ENCODE data around the gene MTA1.

Gene MTA1

GRCh38 chr14:105471823-105472485, 52.3 kb downstream of the MTA1 start:
- no peak overlapping the region for H3K4me3 ChIP-seq (ENCODE audit: low read depth, low read length)
- no peak for DNase-seq (ENCODE audit: low read depth)
- TF ChIP-seq CTCF (IDR thresholded peaks at IDR 0.05; ENCODE audit: low read depth, low read length, missing control alignments): no peak

- TF ChIP-seq CTCF (IDR thresholded peaks at IDR 0.05; ENCODE audit: low read depth, low read length, missing control alignments): no peak
- H3K4me3 ChIP-seq (ENCODE audit: low read depth, low read length): no peak overlapping the region
- no peak for DNase-seq (ENCODE audit: low read depth)
Measured at GRCh38 chr14:105472486-105472991, 52.9 kb downstream of the MTA1 start.

DNA sequence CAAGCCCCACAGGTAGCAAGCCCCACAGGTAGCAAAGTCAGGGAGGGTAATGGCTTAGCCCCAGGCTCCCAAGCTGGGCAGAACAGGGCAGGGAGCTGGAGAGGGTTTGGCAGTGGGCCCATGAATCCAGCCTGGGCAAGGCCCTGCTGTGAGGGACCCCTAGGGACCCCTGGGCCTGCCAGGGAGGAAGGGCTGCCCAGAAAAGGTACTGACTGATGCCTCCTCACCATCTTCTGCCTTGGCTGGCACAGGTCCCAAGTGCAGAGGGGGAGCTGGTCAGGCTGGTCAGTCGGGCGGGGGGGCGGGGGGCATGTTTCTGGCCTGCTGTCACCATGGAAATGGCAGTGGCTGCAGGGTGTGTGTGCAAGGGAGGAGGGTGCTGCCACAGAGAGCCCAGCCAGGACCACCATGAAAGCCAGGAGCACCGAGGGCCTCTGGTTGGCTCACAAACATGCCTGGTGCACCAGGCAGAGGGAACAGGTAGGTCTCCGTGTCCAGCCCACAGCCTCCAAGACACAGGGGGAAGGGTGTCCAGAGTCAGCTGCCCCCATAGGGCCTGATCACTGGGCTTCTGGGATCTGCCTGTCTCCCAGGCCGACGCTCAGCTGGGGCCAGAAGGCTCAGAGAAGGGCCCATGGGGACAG, 53.5 kb downstream of the MTA1 start:
- no peak for DNase-seq (ENCODE audit: low read depth)
- H3K4me3 ChIP-seq (ENCODE audit: low read depth, low read length): no peak overlapping the region
- no peak for TF ChIP-seq CTCF (IDR thresholded peaks at IDR 0.05; ENCODE audit: low read depth, low read length, missing control alignments)

DNA sequence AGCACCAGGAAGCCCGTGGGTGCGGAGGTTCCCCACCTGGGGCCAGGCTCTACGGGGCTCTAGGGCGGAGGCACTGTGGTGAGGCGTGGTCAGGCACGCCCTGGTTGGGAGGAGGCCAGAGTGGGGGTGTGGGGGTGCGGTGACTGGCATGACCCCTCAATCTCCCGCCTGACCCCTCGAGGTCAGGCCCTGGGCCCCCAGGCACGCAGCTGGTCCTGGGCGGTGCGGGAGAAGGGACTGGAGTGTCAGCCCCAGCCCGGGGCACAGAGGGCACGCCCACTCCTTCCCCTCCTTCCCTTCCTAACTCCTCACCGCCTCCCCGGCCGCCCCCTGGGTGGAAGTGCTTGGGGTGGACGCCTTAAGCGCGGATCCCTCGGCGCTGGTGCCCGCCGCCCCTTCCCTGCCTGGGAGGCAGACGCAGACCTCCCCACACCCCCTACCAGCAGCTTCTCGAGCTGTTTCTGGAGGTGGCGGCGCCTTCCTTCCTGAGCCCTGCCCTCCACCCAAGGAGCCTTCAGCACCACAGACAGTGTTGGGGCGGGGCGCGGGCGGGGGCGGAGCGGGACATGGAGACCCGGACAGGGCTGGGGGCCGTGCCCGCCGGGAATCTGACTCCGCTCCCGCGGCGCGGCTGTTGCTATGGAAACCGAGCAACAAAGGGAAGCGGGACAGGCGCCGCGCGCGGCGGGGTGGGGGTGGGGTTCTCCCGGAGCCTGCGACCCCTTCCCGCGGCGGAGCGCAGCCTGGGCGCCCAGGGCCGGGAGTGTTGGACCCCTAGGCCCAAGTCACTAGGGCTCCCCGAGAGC, 54.3 kb downstream of the MTA1 start:
- peak overlapping the region; percentile 39 for H3K4me3 ChIP-seq (ENCODE audit: low read depth, low read length)
- DNase-seq (ENCODE audit: low read depth): no peak
- TF ChIP-seq CTCF (IDR thresholded peaks at IDR 0.05; ENCODE audit: low read depth, low read length, missing control alignments): no peak

GRCh38 chr14:105474483-105475268, 55.0 kb downstream of the MTA1 start, which contains the start of gene CRIP2:
Gene CRIP2 (plus strand): TSS chr14:105474821. CDS start chr14:105474863, 42 bp downstream.
- H3K4me3 ChIP-seq (ENCODE audit: low read depth, low read length): peak within 1 kb of the TSS; percentile 39
- no peak for TF ChIP-seq CTCF (IDR thresholded peaks at IDR 0.05; ENCODE audit: low read depth, low read length, missing control alignments)
- DNase-seq (ENCODE audit: low read depth): no peak
